Measurements from ENCODE around the gene RELA.
A peak's percentile ranks its signal among the peaks of the same experiment; 100 is the strongest.
"Not testable (repeated sequence)": the region's sequence is repeated elsewhere in the genome, so short reads cannot be mapped to it uniquely, and the experiment has no call there.

RELA gene

GRCh38 chr11:65646958-65647701 lies 15.6 kb downstream of the RELA start:
- DNase-seq (ENCODE audit: low read depth) = no peak

GRCh38 chr11:65646288-65646957 lies 16.3 kb downstream of the RELA start:
- no peak for DNase-seq (ENCODE audit: low read depth)

GRCh38 chr11:65645710-65646109 lies 17.0 kb downstream of the RELA start:
- DNase-seq (ENCODE audit: low read depth) = no peak

- no peak for DNase-seq (ENCODE audit: low read depth)
These were observed 17.9 kb downstream of the RELA start for GRCh38 chr11:65644837-65645236.

DNA sequence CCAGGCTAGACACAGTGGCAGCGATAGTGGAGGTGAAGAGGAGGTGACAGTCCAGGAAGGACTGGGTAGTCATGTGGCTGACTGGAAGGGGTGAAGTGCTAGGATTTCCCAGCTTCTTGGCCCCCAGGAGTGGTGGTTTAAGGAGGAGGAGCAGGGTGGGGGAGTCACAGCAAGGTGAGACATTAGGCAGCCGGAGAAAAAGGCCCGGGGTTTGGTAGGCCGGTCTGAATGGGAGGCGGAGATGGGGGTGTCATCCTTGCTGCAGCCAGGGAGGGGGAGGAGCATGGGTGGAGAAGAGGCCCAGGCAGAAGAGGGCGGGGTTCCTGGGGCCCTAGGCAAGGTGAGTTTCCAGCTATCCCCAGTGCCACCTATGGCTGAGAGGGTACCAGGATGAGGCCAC lies 18.7 kb downstream of the RELA start:
- DNase-seq (ENCODE audit: low read depth) = no peak

DNA sequence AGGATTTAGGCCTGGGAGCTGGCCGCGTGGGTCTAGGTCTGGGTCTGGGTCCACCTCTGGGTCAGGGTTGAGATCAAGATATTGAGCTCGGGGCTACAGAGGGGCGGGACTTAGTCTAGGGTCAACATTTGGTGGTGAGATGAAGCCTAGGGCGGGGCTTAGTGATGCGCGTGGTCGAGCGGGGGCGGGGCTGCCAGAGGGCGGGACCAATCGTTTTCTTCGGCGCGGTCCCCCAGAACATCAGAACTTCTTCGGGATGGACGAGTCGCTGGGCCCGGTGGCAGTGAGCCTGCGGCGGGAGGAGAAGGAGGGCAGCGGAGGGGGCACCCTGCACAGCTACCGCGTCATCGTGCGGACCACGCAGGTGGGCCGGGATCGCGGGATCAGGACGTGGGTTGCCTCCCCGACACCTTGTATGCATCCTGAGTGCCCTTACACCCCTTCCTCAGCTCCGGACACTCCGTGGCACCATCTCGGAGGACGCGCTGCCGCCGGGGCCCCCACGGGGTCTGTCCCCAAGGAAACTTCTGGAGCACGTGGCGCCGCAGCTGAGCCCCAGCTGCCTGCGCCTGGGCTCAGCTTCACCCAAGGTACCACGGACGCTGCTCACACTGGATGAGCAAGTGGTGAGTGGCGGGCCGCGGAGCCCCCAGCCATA lies 20.6 kb downstream of the RELA start:
- no peak for DNase-seq (ENCODE audit: low read depth)

DNA sequence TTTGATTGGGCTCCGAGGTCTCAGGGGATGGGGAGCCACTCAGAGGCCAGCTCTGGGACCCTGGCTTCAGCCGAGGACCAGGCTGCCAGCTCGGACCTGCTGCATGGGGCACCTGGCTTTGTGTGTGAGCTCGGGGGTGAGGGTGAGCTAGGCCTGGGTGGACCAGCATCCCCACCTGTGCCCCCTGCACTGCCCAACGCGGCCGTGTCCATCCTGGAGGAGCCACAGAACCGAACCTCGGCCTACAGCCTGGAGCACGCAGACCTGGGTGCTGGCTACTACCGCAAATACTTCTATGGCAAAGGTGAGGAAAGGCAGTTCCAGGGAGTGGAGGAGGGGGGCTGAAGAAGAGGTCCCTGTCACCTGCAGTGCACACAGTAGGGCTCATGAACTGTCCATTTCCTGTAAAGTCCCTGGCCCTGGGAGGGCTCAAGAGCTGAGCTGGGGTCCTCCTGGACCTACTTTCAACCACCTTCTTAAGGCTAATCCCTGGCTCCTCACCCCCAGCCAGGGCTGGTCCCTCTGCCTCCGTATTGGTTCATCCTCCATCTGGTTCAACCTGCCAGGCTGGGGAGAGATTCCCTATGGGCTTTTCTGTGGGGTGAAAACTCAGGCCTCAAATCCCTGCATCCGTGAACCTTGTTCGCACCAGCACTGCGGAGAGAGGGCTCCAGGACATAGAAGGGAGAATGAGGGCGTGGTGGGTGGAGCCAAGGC lies 21.3 kb downstream of the RELA start:
- no peak for DNase-seq (ENCODE audit: low read depth)

DNA sequence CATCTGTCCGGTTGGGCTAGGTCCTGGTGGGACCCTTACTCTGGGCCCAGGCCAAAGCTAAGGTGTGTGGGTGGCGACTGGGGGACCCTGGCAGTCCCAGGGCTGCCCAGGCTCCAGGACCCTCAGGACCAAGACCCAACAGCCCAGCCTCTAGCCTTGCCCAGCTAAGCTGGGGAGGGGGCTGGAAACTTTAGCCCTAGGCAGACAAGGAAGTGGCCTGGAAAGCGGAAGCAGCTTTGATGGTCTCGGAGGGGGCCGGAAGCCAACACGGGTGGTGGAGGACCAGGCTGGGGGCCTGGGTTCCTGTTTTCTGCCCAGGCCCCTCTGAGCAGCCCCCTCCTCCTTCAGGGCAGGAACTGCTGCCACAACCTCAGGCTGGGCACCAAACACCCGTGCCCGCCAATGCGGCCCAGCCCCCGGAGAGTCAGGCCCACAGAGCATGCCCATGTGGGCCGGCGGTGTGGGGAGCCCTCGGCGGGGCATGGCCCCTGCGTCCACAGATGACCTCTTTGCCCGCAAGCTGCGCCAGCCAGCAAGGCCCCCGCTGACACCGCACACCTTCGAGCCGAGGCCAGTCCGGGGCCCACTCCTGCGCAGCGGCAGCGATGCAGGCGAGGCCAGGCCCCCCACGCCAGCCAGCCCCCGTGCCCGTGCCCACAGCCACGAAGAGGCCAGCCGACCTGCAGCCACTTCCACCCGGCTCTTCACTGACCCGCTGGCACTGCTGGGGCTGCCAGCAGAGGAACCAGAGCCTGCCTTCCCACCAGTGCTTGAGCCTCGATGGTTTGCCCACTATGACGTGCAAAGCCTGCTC lies 22.0 kb downstream of the RELA start:
- DNase-seq (ENCODE audit: low read depth) = no peak

GRCh38 chr11:65639623-65640482 lies 22.9 kb downstream of the RELA start:
- DNase-seq (ENCODE audit: low read depth) = no peak

DNA sequence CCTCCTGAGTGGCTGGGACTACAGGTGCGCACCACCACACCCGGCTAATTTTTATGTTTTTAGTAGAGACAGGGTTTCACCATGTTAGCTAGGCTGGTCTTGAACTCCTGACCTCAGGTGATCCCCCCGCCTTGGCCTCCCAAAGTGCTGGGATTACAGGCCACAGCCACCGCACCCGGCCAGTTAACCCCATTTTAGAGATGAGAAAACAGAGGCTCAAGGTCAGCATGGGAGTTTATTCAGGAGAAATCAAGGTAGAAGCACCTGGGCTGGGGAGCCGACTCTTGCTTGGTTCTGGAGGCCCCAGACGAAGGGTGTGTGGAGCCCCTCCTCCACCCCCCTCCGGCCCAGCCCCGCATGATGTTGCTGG lies 23.5 kb downstream of the RELA start:
- not testable (repeated sequence) for DNase-seq (ENCODE audit: low read depth)

DNA sequence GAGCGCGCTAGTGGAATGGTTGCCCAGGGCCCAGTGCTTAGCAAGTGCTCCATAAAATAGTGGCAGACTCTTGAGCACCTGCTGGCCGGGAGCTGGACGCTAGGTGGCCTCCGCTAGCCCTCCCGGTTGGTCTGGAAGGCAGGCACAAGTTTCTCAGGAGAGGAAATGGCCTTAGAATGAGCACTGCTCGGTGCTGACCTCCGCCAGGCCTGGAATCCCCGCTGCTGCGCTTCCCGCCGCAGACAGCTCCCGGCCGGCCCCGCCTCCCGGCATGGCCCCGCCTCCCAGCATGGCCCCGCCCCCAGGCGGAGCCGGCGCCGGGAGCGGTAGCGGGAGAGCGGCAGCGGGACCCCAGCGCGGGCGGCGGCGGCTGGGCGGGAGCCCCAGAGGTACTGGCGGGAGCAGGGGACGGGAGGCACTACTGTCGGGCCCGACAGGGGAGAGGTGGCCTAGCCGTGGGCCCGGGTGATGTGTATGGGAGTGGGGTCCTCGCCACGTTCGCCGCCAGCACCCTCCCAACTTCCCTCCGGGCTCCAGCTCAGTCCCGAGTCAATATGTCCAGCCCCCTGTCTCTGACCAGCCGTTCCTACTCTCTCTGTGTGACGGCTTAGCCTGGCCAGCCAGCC lies 24.8 kb downstream of the RELA start, which contains the start of gene SIPA1:
Gene SIPA1 (plus strand): TSS at position 308 of the 626 bp plus-strand sequence. CDS start 2,821 bp downstream, outside the sequence.
- peak; percentile 80 for DNase-seq (ENCODE audit: low read depth)

- DNase-seq (ENCODE audit: low read depth) = no peak
These were observed 25.6 kb downstream of the RELA start for GRCh38 chr11:65637032-65637557.

DNA sequence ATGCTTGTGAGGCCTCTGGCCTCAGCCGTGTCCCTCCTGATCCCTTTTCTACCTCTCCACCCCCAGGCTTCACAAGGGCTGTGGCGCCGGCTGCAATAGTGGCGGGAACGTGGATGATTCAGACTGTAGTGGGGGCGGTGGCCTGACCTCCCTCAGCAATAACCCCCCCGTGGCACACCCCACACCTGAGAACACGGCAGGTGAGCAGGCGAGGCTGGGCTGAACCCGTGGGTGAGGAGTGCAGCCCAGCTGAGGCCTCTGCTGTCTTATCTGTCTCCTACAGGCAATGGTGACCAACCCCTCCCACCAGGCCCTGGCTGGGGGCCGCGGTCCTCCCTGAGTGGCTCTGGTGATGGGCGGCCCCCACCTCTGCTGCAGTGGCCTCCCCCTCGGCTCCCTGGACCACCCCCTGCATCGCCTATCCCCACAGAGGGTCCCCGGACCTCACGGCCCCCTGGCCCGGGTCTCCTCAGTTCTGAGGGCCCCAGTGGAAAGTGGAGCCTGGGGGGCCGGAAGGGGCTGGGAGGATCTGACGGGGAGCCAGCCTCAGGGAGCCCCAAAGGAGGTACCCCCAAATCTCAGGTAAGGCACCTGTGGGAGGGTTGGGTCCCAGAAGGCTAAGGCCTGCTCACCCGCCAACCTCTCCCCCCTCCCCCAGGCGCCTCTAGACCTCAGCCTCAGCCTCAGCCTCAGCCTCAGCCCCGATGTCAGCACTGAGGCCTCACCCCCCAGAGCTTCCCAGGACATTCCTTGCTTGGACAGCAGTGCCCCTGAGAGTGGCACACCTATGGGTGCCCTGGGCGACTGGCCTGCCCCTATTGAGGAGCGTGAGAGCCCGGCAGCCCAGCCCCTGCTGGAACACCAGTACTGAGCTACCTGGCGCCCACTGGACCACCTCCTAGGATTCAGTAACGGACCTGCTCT lies 26.3 kb downstream of the RELA start:
- no peak for DNase-seq (ENCODE audit: low read depth)

GRCh38 chr11:65634905-65635731 lies 27.6 kb downstream of the RELA start:
- DNase-seq (ENCODE audit: low read depth) = no peak

GRCh38 chr11:65634440-65634839 lies 28.3 kb downstream of the RELA start:
- DNase-seq (ENCODE audit: low read depth) = no peak

- DNase-seq (ENCODE audit: low read depth) = no peak
These were observed 28.6 kb downstream of the RELA start for GRCh38 chr11:65634109-65634436.

DNA sequence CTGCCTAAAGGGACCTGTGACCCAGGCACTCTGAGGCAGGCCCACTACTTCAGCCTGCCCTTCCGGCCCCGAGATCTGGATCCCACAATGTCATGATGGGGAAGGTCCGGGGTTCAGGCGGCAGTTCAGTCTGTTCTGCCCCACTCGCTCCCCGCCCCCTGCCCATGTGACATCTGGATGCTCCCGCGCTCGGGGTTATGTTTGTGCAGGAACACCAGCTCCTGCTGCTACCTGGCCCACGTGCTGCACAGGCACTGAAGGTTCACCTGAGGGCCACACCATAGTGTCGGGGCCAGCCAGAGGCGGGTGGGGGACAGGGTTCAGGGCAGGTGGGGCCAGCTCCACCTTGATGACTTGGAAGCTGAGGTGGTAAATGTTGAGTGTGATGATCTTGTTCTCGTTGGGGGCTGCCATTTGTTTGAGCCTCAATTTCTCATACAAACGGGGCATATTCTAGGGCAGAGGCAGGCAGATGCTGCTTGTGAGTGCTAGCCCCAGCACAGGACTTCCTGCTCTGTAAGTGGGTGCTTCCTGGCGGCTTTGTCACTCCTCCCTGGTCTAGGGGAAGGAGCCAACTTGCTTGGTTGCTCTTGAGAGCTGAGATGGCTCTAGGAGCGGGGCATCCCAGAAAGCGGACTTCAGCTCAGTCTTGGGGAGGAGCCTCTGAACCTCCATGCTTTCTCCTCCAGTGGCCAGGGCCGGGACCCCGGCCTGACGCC lies 29.2 kb downstream of the RELA start:
- DNase-seq (ENCODE audit: low read depth) = no peak

All from GM04504 (cell line).